SK-N-MC (cell line): ENCODE measurements around the gene RGS8.

Experiments
- DNase-seq: peaks from one replicate; pipeline ENCODE4 v3.0.0-alpha.2; 2011; ENCODE audit warnings: low read depth, low spot score
- H3K27ac ChIP-seq: fragments of 200-600 bp; sonication (generic); 2 replicates; pipeline ENCODE4 v1.5.1; 2016; ENCODE audit warnings: mixed run types
- H3K36me3 ChIP-seq: fragments of 200-600 bp; sonication (generic); 2 replicates; pipeline ENCODE4 v1.6.1; 2017; ENCODE audit warnings: antibody characterized with exemption, low read length, mixed read lengths; ENCODE audit not compliant: insufficient read depth
- H3K4me3 ChIP-seq: fragments of 200-600 bp; sonication (generic); 2 replicates; pipeline ENCODE4 v1.5.1; 2016
- H3K9ac ChIP-seq: fragments of 200-600 bp; sonication (generic); 2 replicates; pipeline ENCODE4 v1.8.0; 2017; ENCODE audit warnings: mixed run types, mixed read lengths; ENCODE audit not compliant: insufficient read length
- H3K9me3 ChIP-seq: fragments of 200-600 bp; sonication (generic); 2 replicates; pipeline ENCODE4 v1.6.1; 2017; ENCODE audit warnings: low read depth, mild to moderate bottlenecking, antibody characterized with exemption, low read length, moderate library complexity, mixed read lengths
- EZH2 ChIP-seq: fragments of 200-600 bp; sonication (generic); IDR thresholded peaks from one replicate; pipeline ENCODE4 v1.6.1; 2017; ENCODE audit warnings: antibody characterized with exemption
- FOXP2 ChIP-seq: optimal IDR thresholded peaks from 2 replicates; pipeline ENCODE3; 2011; ENCODE audit warnings: mild to moderate bottlenecking, moderate library complexity; ENCODE audit not compliant: insufficient read depth; ENCODE audit errors: extremely low read length, control extremely low read depth
- POLR2AphosphoS5 ChIP-seq: IDR thresholded peaks from 2 replicates; pipeline ENCODE4 v1.6.1; 2012; ENCODE audit warnings: mild to moderate bottlenecking, low read depth, low read length, borderline replicate concordance

Gene RGS8

DNA sequence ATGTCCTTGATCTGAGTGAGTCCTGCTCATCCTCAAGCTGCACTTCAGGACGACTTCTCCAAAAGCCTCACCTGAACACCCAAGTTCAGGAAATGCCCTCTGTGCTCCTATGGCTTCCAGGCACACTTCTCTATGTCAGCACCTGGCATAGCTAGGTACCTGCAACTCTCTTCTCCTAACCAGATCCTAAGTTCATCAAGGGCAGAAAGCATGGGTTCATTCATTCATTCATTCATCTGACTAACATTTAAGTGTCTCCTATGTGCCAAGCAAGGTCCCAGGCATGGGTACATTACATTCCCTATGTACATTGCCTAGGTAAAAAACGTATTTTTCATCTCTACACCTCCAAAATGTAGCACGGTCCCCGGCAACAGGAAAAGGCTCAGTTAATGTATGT lies 4.0 kb downstream of the RGS8 start:
- no peak overlapping the region for H3K4me3 ChIP-seq
- TF ChIP-seq POLR2AphosphoS5 = no peak
- no peak overlapping the region for H3K9ac ChIP-seq
- no peak for DNase-seq
- H3K27ac ChIP-seq = no peak overlapping the region
- H3K9me3 ChIP-seq = no peaks in the 10 kb centered on the region
- H3K36me3 ChIP-seq = no peaks in the 10 kb centered on the region

DNA sequence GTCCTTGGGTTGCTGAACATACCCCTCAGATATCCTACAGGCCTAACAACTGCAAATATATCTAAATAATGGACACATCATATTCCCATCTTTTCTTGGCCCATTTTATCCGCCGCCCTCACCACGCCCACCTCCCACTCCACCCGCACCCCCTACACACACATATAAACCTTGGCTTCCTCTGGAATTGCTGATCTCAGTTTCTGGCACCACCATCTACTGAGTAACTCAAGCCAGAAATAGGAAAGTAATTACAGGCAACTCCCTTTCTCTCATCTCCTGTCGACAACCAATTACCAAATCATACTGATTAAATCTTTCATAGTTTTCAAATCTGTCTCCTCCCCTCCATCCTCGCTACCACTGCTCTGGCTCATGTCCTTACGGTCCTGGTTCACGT lies 4.7 kb downstream of the RGS8 start:
- Histone ChIP-seq H3K27ac (no peak overlapping the region), H3K9ac (no peak overlapping the region), H3K9me3 (no peaks in the 10 kb centered on the region), H3K4me3 (no peak overlapping the region), H3K36me3 (no peaks in the 10 kb centered on the region)
- TF ChIP-seq POLR2AphosphoS5 (no peak), FOXP2 (no peak), EZH2 (no peak)
- DNase-seq = no peak

- H3K9me3 ChIP-seq = no peaks in the 10 kb centered on the region
- DNase-seq = no peak
- TF ChIP-seq POLR2AphosphoS5 = no peak
- TF ChIP-seq FOXP2 = no peak
- no peak for TF ChIP-seq EZH2
- no peak overlapping the region for H3K4me3 ChIP-seq
- H3K27ac ChIP-seq = no peak overlapping the region
- no peaks in the 10 kb centered on the region for H3K36me3 ChIP-seq
- H3K9ac ChIP-seq = no peak overlapping the region
Measured at GRCh38 chr1:182677397-182678098, 6.8 kb downstream of the RGS8 start.

- no peaks in the 10 kb centered on the region for H3K9me3 ChIP-seq
- TF ChIP-seq EZH2 = no peak
- TF ChIP-seq FOXP2 = no peak
- TF ChIP-seq POLR2AphosphoS5 = no peak
- DNase-seq = no peak
- H3K36me3 ChIP-seq = no peaks in the 10 kb centered on the region
- no peak overlapping the region for H3K4me3 ChIP-seq
- no peak overlapping the region for H3K9ac ChIP-seq
- no peak overlapping the region for H3K27ac ChIP-seq
Measured at GRCh38 chr1:182676274-182676673, 8.1 kb downstream of the RGS8 start.

DNA sequence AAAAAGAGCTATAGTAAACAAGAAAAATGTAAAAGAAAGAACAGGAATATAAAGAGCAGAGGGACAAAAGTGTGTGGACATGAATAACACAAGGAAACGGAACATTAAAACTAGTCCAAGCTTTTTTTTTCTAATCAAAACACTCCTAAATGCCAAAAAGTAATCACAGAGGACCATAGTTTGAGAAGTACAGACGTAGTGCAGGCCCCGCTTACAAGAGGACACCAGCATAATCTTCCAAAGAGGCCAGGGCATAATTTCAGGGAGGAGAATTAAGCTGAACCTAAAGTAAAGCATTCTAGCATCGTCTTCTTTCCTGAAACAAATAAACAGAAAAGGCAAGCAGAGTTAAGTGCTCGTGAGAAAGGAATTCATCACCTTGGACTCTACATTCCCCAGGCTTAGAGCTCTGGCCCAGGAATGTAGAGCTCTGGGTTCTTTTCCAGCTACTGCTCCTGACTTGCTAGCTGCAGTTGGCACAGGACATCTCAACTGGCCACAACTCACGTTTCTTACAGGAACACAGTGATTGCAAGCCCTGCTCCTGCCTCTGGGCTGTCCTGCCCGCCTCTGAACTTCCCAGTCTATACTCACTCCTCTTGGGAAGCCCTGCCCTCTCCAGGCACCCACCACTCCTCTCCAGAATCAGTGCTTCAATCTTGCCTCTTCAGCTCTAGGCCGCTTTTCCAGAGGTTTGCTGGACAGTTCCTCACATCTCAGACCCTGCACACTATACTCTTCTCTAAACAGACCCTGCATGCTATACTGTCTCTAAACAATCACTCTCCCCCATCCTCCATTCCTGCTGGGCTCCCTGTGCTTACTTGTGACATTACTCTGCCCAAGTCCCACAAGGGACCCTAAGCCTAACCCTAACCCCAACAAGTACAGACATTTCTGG lies 9.8 kb downstream of the RGS8 start:
- Histone ChIP-seq H3K27ac (no peak overlapping the region), H3K9ac (no peak overlapping the region), H3K4me3 (no peak overlapping the region), H3K9me3 (no peaks in the 10 kb centered on the region), H3K36me3 (no peaks in the 10 kb centered on the region)
- DNase-seq = no peak
- TF ChIP-seq FOXP2 (no peak), EZH2 (no peak), POLR2AphosphoS5 (no peak)

GRCh38 chr1:182672487-182672836 lies 11.9 kb downstream of the RGS8 start:
- no peaks in the 10 kb centered on the region for H3K9me3 ChIP-seq
- no peak overlapping the region for H3K4me3 ChIP-seq
- no peak for DNase-seq
- TF ChIP-seq POLR2AphosphoS5 (no peak), FOXP2 (no peak), EZH2 (no peak)
- no peak overlapping the region for H3K9ac ChIP-seq
- no peak overlapping the region for H3K27ac ChIP-seq
- no peaks in the 10 kb centered on the region for H3K36me3 ChIP-seq

DNA sequence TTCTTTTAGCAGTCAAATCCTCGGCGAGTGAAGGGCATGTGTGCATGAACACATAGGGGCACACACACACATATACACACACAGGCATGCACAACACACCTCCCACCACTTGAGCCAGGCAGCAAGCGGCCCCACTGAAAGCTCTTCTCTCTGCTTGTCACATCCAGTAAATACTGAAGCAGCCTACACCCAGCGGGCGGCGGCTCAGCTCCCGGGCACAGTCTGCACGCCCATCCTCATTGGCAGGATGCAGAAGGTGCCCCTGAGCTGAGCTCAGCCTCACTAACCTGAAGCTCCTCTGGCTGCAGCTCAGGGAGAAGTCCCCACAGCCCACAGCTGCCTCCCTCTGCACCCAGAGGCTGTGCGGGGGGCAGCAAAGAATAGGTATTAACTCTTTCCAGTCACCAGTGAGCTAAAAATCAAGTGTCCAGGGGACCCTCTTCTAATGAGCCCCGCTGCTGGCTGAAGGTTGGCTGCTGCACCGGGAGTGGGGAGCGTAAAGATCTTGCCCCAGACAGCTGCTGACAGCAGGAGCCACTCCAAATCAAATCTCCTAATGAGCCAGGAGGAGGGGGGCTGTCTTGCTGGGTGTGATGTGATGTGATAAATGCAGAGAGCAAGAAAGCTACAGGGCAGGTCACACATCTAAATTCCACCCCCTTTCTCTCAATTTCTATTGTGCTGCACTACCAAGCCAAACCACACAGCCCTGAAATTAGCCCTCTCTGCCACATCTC lies 12.5 kb downstream of the RGS8 start:
- TF ChIP-seq EZH2 = no peak
- TF ChIP-seq FOXP2 = no peak
- TF ChIP-seq POLR2AphosphoS5 = no peak
- no peak for DNase-seq
- H3K27ac ChIP-seq = no peak overlapping the region
- H3K9me3 ChIP-seq = no peaks in the 10 kb centered on the region
- no peak overlapping the region for H3K4me3 ChIP-seq
- no peaks in the 10 kb centered on the region for H3K36me3 ChIP-seq
- H3K9ac ChIP-seq = no peak overlapping the region

- H3K27ac ChIP-seq = no peak overlapping the region
- no peak for DNase-seq
- H3K4me3 ChIP-seq = no peak overlapping the region
- TF ChIP-seq POLR2AphosphoS5 = no peak
- TF ChIP-seq EZH2 = no peak
- no peak for TF ChIP-seq FOXP2
- H3K9ac ChIP-seq = no peak overlapping the region
- H3K36me3 ChIP-seq = no peaks in the 10 kb centered on the region
- H3K9me3 ChIP-seq = no peaks in the 10 kb centered on the region
Measured at GRCh38 chr1:182670032-182670749, 14.2 kb downstream of the RGS8 start.
